K562 (cell line): Measurements from ENCODE around the gene GCDH. TPM values are rescaled to one million over a fixed set of nuclear protein-coding genes. Genes with fewer than 3 reads are reported as not detected.

Experiments used
- BCOR ChIP-seq: fragments of 450-650 bp; IDR thresholded peaks from 2 replicates; pipeline ENCODE4 v1.6.1; 2016
- CREB1 ChIP-seq, 2 experiments: sonication (generic) in 1 of 2; formaldehyde crosslinking in 1 of 2; IDR thresholded peaks; 2 replicates each; pipeline versions ENCODE4 v1.6.1 to v1.8.0; 2012 to 2022; ENCODE audit warnings: inconsistent platforms in 1 of 2, mild to moderate bottlenecking in 1 of 2, missing genetic modification reagents in 1 of 2, moderate library complexity in 1 of 2
- MAZ ChIP-seq, 2 experiments: fragments of 450-650 bp in 1 of 2; sonication (generic) in 1 of 2; formaldehyde crosslinking; IDR thresholded peaks in 1 of 2; conservative IDR thresholded peaks in 1 of 2; 2 replicates each; pipeline versions ENCODE4 v1.4.0 to v1.5.0; 2020; ENCODE audit warnings: mild to moderate bottlenecking in 1 of 2, missing genetic modification reagents in 1 of 2
- PML ChIP-seq: IDR thresholded peaks from 2 replicates; pipeline ENCODE4 v1.6.1; 2012; ENCODE audit warnings: low read length, inconsistent platforms
- PRMT5 ChIP-seq: sonication (generic); formaldehyde crosslinking; IDR thresholded peaks from 2 replicates; pipeline ENCODE4 v1.5.0; 2020; ENCODE audit warnings: missing genetic modification reagents
- RBFOX2 ChIP-seq: fragments of 200-400 bp; formaldehyde crosslinking; IDR thresholded peaks from 2 replicates; pipeline ENCODE4 v1.6.1; 2017; ENCODE audit warnings: low read depth, mild to moderate bottlenecking, low read length, moderate library complexity
- SAFB2 ChIP-seq: fragments of 200-400 bp; formaldehyde crosslinking; IDR thresholded peaks from 2 replicates; pipeline ENCODE4 v1.6.1; 2018; ENCODE audit warnings: borderline replicate concordance, low read length, low read depth, moderate library complexity; ENCODE audit not compliant: severe bottlenecking
- polyA plus RNA-seq, 8 experiments: library from polyadenylated mRNA; depleted of rRNA in 4 of 8; stranded (reverse) in 5 of 8; unstranded in 3 of 8; fragments of >200 nt; fragmentation: Nextera tagmentation in 2 of 8; fragmentation: Illumina TruSeq in 1 of 8; extraction: Ambion mirVana in 2 of 8; extraction: Trizol in 1 of 8; gene quantifications; 2 replicates each; pipeline versions ENCODE4 v1.2.1 to v1.2.3, GENCODE V29; 2011 to 2014; ENCODE audit warnings: inconsistent platforms in 1 of 8, missing spikeins in 1 of 8
- total RNA-seq, 7 experiments: library from RNA; depleted of rRNA in 6 of 7; stranded (reverse); fragments of >200 nt in 6 of 7; fragmentation: Illumina TruSeq in 2 of 7; extraction: Trizol in 2 of 7; gene quantifications; 2 replicates each; pipeline versions ENCODE4 v1.2.1 to v1.2.3, GENCODE V29; 2011 to 2021; ENCODE audit warnings: low replicate concordance in 1 of 7
- TF ChIP-seq, protein P1 (sequence below): fragments of 450-650 bp; conservative IDR thresholded peaks from 2 replicates; pipeline ENCODE4 v1.6.1; 2016; ENCODE audit warnings: missing genetic modification characterization, low read depth, mild to moderate bottlenecking, control low read depth, missing compliant biosample characterization
- TF ChIP-seq, protein P2 (sequence below): fragments of 450-650 bp; IDR thresholded peaks from 2 replicates; pipeline ENCODE4 v1.6.1; 2017; ENCODE audit warnings: mild to moderate bottlenecking, moderate library complexity
- TF ChIP-seq, protein P3 (sequence below): sonication (generic); formaldehyde crosslinking; IDR thresholded peaks from 2 replicates; pipeline ENCODE4 v1.8.1; 2023; ENCODE audit warnings: missing genetic modification reagents, mild to moderate bottlenecking, borderline replicate concordance
- TF ChIP-seq, protein P4 (sequence below), 2 experiments: fragments of 450-650 bp; IDR thresholded peaks; 2 replicates each; pipeline ENCODE4 v1.6.1; 2018; ENCODE audit warnings: mild to moderate bottlenecking in 2 of 2, low read depth in 1 of 2; ENCODE audit not compliant: partially characterized antibody in 2 of 2
- TF ChIP-seq, protein P5 (sequence below): fragments of 450-650 bp; formaldehyde crosslinking; IDR thresholded peaks from 2 replicates; pipeline ENCODE4 v1.4.0; 2020; ENCODE audit warnings: mild to moderate bottlenecking, mixed read lengths

The GCDH gene
- total and polyA plus RNA-seq, 9 of the 15 experiments (the other 6 are each of a cell fraction or from before 2014, with no cell fraction given), result 2.9 to 50.8 (median 19.1) TPM

DNA sequence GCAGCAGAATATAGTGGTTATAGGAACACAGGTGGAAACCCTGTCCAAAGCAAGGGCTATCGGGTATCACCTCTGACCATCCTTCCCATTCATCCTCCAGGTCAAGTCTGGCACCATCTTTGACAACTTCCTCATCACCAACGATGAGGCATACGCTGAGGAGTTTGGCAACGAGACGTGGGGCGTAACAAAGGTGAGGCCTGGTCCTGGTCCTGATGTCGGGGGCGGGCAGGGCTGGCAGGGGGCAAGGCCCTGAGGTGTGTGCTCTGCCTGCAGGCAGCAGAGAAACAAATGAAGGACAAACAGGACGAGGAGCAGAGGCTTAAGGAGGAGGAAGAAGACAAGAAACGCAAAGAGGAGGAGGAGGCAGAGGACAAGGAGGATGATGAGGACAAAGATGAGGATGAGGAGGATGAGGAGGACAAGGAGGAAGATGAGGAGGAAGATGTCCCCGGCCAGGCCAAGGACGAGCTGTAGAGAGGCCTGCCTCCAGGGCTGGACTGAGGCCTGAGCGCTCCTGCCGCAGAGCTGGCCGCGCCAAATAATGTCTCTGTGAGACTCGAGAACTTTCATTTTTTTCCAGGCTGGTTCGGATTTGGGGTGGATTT, 52.6 kb downstream of the GCDH start (continued):
- TF ChIP-seq CREB1 (IDR thresholded peaks at IDR 0.05) (no peak), CREB1 (CRISPR knock-in tag; IDR thresholded peaks at IDR 0.05) (0 out of 2 replicates have a peak, but pooled peaks have one; percentile 41), RBFOX2 (peak; percentile 61), PRMT5 (CRISPR knock-in tag) (no peak), SAFB2 (no peak), BCOR (no peak), MAZ (CRISPR knock-in tag; conservative IDR thresholded peaks at IDR 0.05 in 1 of 2, IDR thresholded peaks at IDR 0.05 in 1 of 2) (no peak), PML (peak; percentile 76; the same call in 1 of the 2 replicates)
- TF ChIP-seq, protein P1, sequence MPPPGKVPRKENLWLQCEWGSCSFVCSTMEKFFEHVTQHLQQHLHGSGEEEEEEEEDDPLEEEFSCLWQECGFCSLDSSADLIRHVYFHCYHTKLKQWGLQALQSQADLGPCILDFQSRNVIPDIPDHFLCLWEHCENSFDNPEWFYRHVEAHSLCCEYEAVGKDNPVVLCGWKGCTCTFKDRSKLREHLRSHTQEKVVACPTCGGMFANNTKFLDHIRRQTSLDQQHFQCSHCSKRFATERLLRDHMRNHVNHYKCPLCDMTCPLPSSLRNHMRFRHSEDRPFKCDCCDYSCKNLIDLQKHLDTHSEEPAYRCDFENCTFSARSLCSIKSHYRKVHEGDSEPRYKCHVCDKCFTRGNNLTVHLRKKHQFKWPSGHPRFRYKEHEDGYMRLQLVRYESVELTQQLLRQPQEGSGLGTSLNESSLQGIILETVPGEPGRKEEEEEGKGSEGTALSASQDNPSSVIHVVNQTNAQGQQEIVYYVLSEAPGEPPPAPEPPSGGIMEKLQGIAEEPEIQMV (tag), result no peak
- TF ChIP-seq, protein P2, sequence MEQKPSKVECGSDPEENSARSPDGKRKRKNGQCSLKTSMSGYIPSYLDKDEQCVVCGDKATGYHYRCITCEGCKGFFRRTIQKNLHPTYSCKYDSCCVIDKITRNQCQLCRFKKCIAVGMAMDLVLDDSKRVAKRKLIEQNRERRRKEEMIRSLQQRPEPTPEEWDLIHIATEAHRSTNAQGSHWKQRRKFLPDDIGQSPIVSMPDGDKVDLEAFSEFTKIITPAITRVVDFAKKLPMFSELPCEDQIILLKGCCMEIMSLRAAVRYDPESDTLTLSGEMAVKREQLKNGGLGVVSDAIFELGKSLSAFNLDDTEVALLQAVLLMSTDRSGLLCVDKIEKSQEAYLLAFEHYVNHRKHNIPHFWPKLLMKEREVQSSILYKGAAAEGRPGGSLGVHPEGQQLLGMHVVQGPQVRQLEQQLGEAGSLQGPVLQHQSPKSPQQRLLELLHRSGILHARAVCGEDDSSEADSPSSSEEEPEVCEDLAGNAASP, result no peak
- TF ChIP-seq, protein P3, sequence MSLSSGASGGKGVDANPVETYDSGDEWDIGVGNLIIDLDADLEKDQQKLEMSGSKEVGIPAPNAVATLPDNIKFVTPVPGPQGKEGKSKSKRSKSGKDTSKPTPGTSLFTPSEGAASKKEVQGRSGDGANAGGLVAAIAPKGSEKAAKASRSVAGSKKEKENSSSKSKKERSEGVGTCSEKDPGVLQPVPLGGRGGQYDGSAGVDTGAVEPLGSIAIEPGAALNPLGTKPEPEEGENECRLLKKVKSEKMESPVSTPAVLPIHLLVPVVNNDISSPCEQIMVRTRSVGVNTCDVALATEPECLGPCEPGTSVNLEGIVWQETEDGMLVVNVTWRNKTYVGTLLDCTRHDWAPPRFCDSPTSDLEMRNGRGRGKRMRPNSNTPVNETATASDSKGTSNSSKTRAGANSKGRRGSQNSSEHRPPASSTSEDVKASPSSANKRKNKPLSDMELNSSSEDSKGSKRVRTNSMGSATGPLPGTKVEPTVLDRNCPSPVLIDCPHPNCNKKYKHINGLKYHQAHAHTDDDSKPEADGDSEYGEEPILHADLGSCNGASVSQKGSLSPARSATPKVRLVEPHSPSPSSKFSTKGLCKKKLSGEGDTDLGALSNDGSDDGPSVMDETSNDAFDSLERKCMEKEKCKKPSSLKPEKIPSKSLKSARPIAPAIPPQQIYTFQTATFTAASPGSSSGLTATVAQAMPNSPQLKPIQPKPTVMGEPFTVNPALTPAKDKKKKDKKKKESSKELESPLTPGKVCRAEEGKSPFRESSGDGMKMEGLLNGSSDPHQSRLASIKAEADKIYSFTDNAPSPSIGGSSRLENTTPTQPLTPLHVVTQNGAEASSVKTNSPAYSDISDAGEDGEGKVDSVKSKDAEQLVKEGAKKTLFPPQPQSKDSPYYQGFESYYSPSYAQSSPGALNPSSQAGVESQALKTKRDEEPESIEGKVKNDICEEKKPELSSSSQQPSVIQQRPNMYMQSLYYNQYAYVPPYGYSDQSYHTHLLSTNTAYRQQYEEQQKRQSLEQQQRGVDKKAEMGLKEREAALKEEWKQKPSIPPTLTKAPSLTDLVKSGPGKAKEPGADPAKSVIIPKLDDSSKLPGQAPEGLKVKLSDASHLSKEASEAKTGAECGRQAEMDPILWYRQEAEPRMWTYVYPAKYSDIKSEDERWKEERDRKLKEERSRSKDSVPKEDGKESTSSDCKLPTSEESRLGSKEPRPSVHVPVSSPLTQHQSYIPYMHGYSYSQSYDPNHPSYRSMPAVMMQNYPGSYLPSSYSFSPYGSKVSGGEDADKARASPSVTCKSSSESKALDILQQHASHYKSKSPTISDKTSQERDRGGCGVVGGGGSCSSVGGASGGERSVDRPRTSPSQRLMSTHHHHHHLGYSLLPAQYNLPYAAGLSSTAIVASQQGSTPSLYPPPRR (CRISPR knock-in tag), result no peak
- TF ChIP-seq, protein P4, sequence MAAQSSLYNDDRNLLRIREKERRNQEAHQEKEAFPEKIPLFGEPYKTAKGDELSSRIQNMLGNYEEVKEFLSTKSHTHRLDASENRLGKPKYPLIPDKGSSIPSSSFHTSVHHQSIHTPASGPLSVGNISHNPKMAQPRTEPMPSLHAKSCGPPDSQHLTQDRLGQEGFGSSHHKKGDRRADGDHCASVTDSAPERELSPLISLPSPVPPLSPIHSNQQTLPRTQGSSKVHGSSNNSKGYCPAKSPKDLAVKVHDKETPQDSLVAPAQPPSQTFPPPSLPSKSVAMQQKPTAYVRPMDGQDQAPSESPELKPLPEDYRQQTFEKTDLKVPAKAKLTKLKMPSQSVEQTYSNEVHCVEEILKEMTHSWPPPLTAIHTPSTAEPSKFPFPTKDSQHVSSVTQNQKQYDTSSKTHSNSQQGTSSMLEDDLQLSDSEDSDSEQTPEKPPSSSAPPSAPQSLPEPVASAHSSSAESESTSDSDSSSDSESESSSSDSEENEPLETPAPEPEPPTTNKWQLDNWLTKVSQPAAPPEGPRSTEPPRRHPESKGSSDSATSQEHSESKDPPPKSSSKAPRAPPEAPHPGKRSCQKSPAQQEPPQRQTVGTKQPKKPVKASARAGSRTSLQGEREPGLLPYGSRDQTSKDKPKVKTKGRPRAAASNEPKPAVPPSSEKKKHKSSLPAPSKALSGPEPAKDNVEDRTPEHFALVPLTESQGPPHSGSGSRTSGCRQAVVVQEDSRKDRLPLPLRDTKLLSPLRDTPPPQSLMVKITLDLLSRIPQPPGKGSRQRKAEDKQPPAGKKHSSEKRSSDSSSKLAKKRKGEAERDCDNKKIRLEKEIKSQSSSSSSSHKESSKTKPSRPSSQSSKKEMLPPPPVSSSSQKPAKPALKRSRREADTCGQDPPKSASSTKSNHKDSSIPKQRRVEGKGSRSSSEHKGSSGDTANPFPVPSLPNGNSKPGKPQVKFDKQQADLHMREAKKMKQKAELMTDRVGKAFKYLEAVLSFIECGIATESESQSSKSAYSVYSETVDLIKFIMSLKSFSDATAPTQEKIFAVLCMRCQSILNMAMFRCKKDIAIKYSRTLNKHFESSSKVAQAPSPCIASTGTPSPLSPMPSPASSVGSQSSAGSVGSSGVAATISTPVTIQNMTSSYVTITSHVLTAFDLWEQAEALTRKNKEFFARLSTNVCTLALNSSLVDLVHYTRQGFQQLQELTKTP (IDR thresholded peaks at IDR 0.05; ENCODE audit: low read depth in 1 of 2, partially characterized antibody in 2 of 2), result no peak
- TF ChIP-seq, protein P5, sequence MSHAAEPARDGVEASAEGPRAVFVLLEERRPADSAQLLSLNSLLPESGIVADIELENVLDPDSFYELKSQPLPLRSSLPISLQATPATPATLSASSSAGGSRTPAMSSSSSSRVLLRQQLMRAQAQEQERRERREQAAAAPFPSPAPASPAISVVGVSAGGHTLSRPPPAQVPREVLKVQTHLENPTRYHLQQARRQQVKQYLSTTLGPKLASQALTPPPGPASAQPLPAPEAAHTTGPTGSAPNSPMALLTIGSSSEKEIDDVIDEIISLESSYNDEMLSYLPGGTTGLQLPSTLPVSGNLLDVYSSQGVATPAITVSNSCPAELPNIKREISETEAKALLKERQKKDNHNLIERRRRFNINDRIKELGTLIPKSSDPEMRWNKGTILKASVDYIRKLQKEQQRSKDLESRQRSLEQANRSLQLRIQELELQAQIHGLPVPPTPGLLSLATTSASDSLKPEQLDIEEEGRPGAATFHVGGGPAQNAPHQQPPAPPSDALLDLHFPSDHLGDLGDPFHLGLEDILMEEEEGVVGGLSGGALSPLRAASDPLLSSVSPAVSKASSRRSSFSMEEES (CRISPR knock-in tag), result no peak
